Lower lobe of right lung (tissue), 2 donors: ENCODE measurements around the gene KCNJ9. TPM values are rescaled to one million over a fixed set of nuclear protein-coding genes. Genes with fewer than 3 reads are reported as not detected.

Experiments used
- ATAC-seq, 2 donors: fragments of 200-7000 bp; cut with Tn5 transposase; one replicate each; pipeline ENCODE4 v1.9.1; 2020 to 2022; ENCODE audit warnings: mild to moderate bottlenecking in 2 of 2, moderate library complexity in 2 of 2
- DNase-seq: peaks from one replicate; pipeline ENCODE4 v3.0.0-alpha.2; 2020
- H3K27ac ChIP-seq: fragments of 200-600 bp; one replicate; pipeline ENCODE4 v1.8.0; 2022
- H3K27me3 ChIP-seq: fragments of 200-600 bp; one replicate; pipeline ENCODE4 v1.8.0; 2022; ENCODE audit warnings: low read depth
- H3K36me3 ChIP-seq: fragments of 200-600 bp; one replicate; pipeline ENCODE4 v1.8.0; 2022; ENCODE audit warnings: mild to moderate bottlenecking
- H3K4me1 ChIP-seq: fragments of 200-600 bp; one replicate; pipeline ENCODE4 v1.8.0; 2022
- H3K4me3 ChIP-seq: fragments of 200-600 bp; one replicate; pipeline ENCODE4 v1.8.0; 2022; ENCODE audit warnings: mild to moderate bottlenecking
- H3K9me3 ChIP-seq: fragments of 200-600 bp; one replicate; pipeline ENCODE4 v1.8.0; 2022
- intact Hi-C: fragments of 100-400 bp; cut with DNase I; formaldehyde crosslinking; loops from one replicate; pipeline ENCODE4 v1.11.0; 2022
- total RNA-seq: library from RNA; stranded (reverse); fragmentation: NEBNext Ultra II Directional; extraction: Animal tissue kit (Norgen Biotek cat#: 25700); gene quantifications from one replicate; pipeline ENCODE4 v1.2.1, GENCODE V29; 2021
- TF ChIP-seq, protein P1 (sequence below): fragments of 200-600 bp; IDR thresholded peaks from one replicate; pipeline ENCODE4 v1.8.0; 2022; ENCODE audit warnings: antibody characterized with exemption, mild to moderate bottlenecking
- donor health status: DM: no; HTN: yes; CAD: no; lungs with severe emphysema.

The KCNJ9 gene
- total RNA-seq, 1 donor from 2014 or later, result not detected

DNA sequence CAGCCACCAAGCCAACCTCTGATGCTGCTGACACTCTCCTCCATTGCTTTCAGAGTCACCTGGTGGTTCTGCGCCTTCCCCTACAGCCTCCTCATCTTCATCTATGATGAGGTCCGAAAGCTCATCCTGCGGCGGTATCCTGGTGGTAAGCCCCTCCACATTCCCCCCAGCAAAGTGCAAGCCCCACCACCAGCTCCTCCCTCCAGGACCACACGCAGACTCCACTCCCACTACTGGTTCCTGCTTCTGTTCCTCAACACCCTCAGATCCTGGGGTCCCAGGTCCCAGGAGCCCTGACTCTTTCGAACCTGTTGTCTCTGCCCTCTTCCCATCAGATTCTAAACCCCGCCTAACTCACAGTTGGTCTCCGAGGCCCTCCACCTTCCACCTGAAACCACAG lies 58.5 kb downstream of the KCNJ9 start:
- ATAC-seq, result no peak
- no peak overlapping the region for H3K4me3 ChIP-seq
- H3K4me1 ChIP-seq, result no peaks in the 10 kb centered on the region
- no peak for DNase-seq
- H3K27ac ChIP-seq, result no peak overlapping the region
- H3K27me3 ChIP-seq, result no peaks in the 10 kb centered on the region
- TF ChIP-seq, protein P1, sequence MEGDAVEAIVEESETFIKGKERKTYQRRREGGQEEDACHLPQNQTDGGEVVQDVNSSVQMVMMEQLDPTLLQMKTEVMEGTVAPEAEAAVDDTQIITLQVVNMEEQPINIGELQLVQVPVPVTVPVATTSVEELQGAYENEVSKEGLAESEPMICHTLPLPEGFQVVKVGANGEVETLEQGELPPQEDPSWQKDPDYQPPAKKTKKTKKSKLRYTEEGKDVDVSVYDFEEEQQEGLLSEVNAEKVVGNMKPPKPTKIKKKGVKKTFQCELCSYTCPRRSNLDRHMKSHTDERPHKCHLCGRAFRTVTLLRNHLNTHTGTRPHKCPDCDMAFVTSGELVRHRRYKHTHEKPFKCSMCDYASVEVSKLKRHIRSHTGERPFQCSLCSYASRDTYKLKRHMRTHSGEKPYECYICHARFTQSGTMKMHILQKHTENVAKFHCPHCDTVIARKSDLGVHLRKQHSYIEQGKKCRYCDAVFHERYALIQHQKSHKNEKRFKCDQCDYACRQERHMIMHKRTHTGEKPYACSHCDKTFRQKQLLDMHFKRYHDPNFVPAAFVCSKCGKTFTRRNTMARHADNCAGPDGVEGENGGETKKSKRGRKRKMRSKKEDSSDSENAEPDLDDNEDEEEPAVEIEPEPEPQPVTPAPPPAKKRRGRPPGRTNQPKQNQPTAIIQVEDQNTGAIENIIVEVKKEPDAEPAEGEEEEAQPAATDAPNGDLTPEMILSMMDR, result no peak
- intact Hi-C loops, result no loop called here
- no peaks in the 10 kb centered on the region for H3K36me3 ChIP-seq
- no peaks in the 10 kb centered on the region for H3K9me3 ChIP-seq

Other genes with a start within 250 kb of the KCNJ9 start
- 0.35 TPM for gene VSIG8, start 218.9 kb upstream of the KCNJ9 start, total RNA-seq
- 10.2 TPM for gene CFAP45, start 181.4 kb upstream of the KCNJ9 start, total RNA-seq
- 451 TPM for gene TAGLN2, start 156.0 kb upstream of the KCNJ9 start, total RNA-seq
- gene IGSF9, start 135.9 kb upstream of the KCNJ9 start, total RNA-seq, result 2.0 TPM
- gene SLAMF9, start 127.3 kb upstream of the KCNJ9 start, total RNA-seq, result not detected
- gene PIGM, start 49.5 kb upstream of the KCNJ9 start, total RNA-seq, result 6.9 TPM
- 0.15 TPM for gene KCNJ10, start 11.4 kb upstream of the KCNJ9 start, total RNA-seq
- gene IGSF8, start 17.1 kb downstream of the KCNJ9 start, total RNA-seq, result 35.9 TPM
- gene ATP1A2, start 34.2 kb downstream of the KCNJ9 start, total RNA-seq, result 4.5 TPM
- gene ATP1A4, start 70.1 kb downstream of the KCNJ9 start, total RNA-seq, result 1.1 TPM
- gene CASQ1, start 109.0 kb downstream of the KCNJ9 start, total RNA-seq, result 0.27 TPM
- gene PEA15, start 123.8 kb downstream of the KCNJ9 start, total RNA-seq, result 132 TPM
- 114 TPM for gene DCAF8, start 181.0 kb downstream of the KCNJ9 start, total RNA-seq
- gene PEX19, start 203.6 kb downstream of the KCNJ9 start, total RNA-seq, result 63.1 TPM